Fibroblast of skin of right quadriceps (primary cell): ENCODE data around the gene GRM3.
"Not testable (repeated sequence)": the region's sequence is repeated elsewhere in the genome, so short reads cannot be mapped to it uniquely, and the experiment has no call there.

ENCODE experiments used
- DNase-seq: peaks from one replicate; pipeline ENCODE4 v3.0.0-alpha.2; 2013

GRM3 gene

GRCh38 chr7:86643561-86644281 is at the start of gene GRM3:
Gene GRM3 (plus strand): TSS chr7:86643909. CDS start chr7:86765146, 121,237 bp downstream.
- no peak for DNase-seq

- no peak for DNase-seq
These were observed 45.4 kb upstream of the GRM3 start for GRCh38 chr7:86598311-86598710.

GRCh38 chr7:86598721-86599120 is 45.0 kb upstream of the GRM3 start:
- DNase-seq = no peak

- no peak for DNase-seq
These were observed 43.0 kb upstream of the GRM3 start for GRCh38 chr7:86600506-86601290.

GRCh38 chr7:86615711-86616110 is 28.0 kb upstream of the GRM3 start:
- not testable (repeated sequence) for DNase-seq

GRCh38 chr7:86644282-86645224 is 844 bp downstream of the GRM3 start:
- no peak for DNase-seq

- DNase-seq = no peak
These were observed 1.5 kb downstream of the GRM3 start for GRCh38 chr7:86645225-86645608.

- no peak for DNase-seq
These were observed 2.1 kb downstream of the GRM3 start for GRCh38 chr7:86645676-86646276.

- DNase-seq = no peak
These were observed 3.8 kb downstream of the GRM3 start for GRCh38 chr7:86647385-86648094.

GRCh38 chr7:86648169-86648568 is 4.5 kb downstream of the GRM3 start:
- no peak for DNase-seq

GRCh38 chr7:86653919-86654659 is 10.4 kb downstream of the GRM3 start:
- DNase-seq = no peak

GRCh38 chr7:86657948-86658347 is 14.2 kb downstream of the GRM3 start:
- DNase-seq = no peak

- no peak for DNase-seq
These were observed 17.3 kb downstream of the GRM3 start for GRCh38 chr7:86660950-86661462.

- DNase-seq = no peak
These were observed 20.8 kb downstream of the GRM3 start for GRCh38 chr7:86664486-86664885.

GRCh38 chr7:86664991-86665390 is 21.3 kb downstream of the GRM3 start:
- no peak for DNase-seq

GRCh38 chr7:86665669-86666068 is 22.0 kb downstream of the GRM3 start:
- DNase-seq = no peak

- DNase-seq = no peak
These were observed 24.0 kb downstream of the GRM3 start for GRCh38 chr7:86667732-86668131.

- no peak for DNase-seq
These were observed 24.6 kb downstream of the GRM3 start for GRCh38 chr7:86668315-86668714.

GRCh38 chr7:86687831-86688230 is 44.1 kb downstream of the GRM3 start:
- no peak for DNase-seq

- no peak for DNase-seq
These were observed 45.7 kb downstream of the GRM3 start for GRCh38 chr7:86689363-86689762.

- no peak for DNase-seq
These were observed 49.0 kb downstream of the GRM3 start for GRCh38 chr7:86692755-86693154.
